GM19395 (cell line): ENCODE measurements around the gene TGFB3.

Experiments
- ATAC-seq: cut with Tn5 transposase; IDR thresholded peaks from one replicate; pipeline ENCODE4 v1.9.1; 2021; ENCODE audit warnings: mild to moderate bottlenecking, moderate library complexity; ENCODE audit not compliant: unreplicated experiment

Gene TGFB3

DNA sequence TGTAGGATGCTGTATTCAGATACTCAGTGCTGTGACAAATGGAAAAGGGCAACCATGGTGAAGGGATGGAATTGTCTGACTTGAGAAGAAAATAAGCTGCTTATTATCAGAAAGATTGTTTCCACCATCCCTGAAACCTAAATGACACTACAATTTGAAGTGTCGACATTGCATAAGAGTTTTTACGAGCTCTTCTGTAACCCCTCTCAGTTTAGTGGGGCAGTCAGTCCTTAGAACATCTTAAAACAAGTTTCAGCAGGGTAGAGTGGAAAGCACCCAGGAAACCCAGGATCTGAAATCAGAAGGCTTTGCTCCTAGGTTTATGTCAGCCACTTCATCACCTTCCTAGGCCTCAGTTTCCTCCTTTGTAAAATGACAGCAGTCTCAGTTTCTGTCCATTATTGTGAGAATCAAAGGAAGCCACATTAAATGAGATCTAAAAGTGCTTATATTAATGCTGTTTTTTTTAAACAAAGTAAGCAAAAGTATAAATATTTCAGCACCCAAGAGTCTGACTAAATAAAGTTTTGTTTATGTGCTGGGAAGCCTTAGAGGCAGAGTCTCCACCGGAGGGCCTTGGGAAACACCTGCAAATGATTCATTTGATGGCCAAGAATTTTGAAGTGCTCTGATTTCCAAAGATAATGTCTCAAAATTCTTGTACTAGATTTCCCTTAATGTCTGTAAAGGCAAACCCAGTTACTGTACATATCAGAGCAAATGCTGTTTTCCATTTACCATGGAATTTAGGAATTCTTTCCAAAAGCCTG lies 5.6 kb upstream of the TGFB3 start:
- no peak for ATAC-seq

DNA sequence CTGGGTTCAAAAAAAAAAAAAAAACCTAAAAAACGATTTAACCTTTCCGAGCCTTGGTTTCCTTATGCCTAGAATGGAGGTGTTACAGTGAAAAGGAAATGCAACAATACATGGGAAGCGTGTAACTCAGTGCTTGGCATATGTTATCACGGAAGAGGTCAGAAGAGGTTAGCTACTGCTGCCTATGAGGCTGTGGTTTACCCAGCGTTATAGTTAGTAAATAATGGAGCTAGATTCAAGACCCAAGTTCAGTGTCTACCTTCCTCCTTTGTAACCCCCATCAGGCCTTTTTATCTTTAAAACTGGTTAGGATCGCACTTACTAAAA lies 4.6 kb upstream of the TGFB3 start:
- no peak for ATAC-seq

DNA sequence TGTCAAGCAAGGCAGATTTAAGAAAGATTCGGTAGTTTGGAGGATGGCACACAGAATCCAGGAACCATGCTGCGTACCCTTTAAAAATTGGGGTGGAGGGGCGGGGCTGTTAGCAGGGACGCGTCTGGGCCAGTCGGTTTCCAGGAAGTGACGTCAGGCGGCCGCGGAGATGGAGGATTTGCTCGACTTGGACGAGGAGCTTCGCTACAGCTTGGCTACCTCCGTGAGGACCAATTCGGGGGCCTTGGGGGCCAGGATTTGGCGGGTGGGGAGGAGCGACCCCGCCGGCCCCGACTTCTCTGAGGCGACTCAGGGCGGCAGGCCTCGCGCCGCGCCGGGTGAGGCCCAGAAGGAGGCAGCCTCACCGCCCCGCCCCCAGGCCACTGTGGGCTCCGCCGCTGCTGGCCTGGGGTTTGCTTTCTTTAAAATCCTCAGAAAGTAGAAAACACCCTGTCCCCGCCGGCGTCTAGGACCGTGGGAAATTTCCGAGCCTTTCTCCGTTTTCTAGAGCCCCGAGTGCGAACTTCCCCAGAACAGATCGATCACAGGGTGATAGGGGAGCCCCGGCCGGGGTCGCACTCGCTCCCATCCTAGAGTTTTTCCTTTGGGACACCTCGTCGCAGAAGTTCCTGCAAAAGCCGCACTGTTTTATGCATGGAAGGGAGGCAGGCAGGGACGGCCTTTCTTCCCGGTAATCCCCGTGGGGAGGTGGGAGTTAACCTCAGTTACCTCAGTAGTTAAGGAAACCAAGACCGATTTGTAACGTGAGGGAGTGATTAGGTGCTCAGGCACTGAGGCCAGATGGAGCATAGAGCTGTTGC lies 4.0 kb upstream of the TGFB3 start, which contains the start of gene IFT43:
Gene IFT43 (plus strand): TSS at position 146 of the 821 bp plus-strand sequence. CDS start 24 bp downstream, at position 170.
- peak; percentile 75 for ATAC-seq

DNA sequence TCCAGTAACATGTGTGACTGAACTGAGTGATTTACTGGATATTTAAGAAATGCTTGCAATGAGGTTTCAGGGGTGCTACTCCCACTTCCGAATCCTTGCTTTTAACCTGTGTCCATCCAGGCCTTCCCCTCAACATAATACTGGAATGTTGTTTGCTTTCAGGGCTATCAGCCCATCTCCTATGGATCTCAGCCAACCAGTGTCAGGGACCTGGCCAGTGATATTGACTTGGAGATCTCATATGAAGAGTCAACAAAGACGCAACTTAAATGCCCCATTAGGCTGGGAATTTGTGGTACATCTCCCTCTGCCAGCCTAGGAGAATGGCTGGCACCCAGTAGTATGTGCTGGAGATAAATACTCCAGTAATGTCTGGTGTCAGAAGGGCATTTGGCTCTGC lies 2.9 kb upstream of the TGFB3 start:
- ATAC-seq = no peak

DNA sequence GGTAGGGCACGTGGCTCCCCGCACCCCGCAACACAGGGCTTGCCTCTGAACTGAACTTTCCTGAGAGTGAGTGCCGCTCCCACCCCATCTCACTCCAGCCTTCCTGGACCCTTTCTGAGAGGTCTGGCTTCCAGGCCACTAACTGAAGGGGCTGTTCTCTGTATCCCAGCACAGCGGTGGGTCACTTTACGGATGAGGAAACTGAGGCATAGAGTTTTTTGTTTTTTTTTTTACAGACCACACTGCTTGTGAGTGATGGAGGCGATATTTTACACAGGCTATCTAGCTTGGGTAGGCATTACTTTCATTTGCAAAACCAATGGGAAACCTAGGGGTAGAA lies 1.2 kb upstream of the TGFB3 start:
- no peak for ATAC-seq

DNA sequence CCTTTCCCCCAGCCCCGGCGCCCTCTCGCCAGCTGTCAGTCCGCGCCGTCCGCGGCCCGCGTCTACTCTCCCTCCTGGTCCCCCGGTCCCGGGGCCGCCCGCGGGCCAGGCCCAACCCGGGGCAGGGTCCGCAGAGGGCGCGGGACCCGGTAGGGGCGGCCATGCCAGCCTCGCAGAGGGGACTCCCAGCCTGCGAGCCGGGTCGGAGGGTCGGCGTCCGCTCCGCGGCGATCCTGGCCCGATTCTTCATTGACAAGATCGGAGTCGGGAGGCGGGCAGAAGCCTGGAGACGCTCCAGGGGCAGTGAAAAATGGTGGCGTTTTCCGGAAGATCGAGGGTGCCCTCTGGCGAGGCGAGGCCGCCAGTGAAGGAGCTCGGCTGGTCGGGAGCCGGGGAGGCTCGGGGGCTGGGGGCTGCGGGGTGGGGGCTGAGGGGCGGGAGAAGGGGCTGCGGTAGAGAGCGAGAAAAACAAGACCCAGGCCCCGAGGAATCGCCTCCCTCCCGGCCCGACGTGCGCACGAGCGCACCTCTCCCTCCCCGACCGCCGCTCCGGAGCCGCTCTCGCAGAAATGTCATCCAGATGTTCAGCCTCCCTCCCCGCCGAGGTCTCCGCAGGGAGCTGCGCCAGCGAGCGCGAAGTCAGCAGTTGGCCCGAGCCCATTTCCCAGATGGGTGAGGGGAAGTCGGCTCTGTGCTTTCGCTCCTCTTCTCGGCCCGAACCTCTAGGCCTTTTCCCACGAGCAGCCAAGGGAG lies 647 bp upstream of the TGFB3 start:
- peak; percentile 58 for ATAC-seq

DNA sequence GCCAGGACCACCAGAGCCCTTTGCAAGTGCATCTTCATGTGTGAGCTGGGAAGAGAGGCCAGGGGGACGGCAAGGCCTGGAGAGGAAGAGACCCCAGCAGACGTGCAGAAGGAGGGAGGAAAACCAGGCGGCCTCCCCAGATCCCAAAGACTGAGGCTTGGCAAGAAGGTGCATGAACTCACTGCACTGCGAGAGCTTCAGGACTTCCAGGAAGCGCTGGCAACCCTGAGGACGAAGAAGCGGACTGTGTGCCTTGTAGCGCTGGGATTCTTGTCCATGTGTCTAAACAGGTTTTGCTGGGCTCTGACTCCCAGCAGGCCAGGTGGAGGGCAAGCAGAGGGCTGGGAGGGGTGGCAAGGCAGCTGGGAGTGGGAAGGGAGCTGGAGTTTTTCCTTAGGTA lies 939 bp downstream of the TGFB3 start:
- no peak for ATAC-seq

DNA sequence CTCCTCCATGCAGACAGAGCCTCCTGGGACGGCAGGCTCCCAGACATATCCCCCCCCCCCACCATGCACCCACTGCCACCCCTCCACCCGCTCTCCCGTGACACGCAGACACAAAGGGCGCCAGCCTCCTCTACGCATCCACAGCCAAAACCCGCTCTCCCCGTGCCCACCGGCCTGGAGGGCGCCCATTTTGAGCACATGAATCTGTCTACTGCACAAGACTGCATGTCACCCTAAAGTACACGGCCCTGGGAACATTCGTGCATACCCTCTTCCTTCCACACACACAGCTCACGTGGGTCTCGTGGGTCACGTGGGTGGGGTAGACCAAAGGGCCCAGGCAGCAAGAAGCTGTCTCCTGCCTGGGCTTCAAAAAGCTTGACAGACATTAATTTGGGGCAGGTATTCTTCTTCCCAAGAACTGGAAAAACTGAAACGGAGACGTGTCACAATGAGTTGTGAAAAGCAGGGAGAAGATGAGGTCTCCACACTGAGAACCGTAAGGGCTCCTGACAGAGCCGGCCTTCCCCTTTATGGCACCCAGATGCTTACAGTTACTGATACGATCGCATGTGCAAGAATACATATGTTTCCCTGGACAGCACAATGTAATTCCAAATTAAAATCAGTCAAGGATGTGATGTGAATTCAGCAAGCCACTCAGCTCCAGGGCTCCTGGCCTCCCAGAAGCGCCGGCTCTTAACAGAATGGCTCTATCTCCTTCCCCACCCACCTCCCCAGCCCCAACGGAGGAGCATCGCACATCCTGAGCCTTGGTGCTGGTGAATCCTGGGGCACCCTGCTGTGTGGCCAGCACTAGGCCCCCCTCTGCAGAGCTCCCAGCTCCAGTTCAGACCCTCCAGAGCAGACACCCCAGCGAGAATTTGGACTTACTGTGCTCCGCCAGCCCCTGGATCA lies 1.9 kb downstream of the TGFB3 start:
- no peak for ATAC-seq

DNA sequence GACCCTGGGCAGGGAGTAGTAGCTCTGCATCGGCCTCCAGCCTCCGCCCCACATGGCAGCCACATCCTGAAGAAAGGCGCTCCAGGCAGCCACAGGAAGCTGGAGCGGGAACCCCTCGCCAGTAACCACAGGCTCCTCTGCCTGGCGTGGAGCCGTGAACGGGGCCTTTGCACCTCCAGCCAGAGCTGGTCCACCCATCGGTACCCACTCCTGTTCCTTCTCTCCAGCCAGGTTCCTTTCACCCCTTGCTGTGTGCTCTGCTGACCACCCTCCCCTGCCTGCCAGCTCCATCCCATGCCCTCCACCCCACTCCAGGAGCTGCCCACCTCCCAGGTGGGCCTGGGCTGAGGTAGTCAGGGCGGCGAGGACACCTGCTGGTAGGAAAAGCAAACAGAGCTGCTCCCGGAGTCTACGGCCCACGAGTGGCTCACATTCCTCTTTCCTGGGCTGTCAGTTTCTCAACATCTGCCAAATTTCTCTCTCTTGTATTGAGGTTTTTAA lies 2.7 kb downstream of the TGFB3 start:
- no peak for ATAC-seq

DNA sequence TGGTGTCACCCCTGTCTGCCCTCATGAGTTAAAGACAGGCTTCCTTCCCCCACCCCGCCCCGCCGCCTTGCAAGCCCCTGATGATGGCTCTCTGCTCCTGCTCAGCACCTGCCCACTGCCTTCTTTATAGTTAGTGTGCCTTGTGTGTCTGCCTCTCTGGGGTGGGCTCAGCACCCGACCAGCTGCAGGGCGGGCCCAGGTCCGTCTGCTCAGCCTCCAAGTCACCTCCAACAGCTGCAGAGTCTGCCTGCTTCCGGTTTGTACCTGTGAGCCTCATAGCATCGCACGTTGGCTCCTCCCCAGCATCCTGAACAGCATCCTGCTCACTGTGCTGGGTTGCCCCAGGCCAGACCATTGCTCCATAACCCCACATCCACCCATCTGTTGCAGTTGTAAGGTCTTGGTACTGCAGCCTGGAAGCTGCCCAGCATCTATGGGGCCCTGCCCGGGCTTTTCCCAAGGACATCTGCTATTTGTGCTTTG lies 3.5 kb downstream of the TGFB3 start:
- no peak for ATAC-seq

DNA sequence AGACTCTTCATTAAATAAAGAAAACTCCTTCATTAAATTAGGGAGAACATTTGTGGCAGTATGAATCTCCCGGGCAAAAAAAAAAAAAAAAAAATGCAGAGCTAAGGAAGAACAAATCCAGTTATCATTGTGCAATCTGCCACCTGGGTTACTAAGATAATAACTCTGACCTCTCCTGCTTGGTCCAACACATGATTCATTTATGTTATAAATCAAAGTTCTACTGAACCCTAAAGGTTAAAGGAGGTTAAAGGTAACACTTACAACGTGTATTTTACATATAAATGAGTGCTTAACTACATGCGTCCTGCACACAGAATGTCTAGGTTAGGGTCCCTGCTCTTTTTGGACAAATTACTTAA lies 4.2 kb downstream of the TGFB3 start:
- no peak for ATAC-seq

DNA sequence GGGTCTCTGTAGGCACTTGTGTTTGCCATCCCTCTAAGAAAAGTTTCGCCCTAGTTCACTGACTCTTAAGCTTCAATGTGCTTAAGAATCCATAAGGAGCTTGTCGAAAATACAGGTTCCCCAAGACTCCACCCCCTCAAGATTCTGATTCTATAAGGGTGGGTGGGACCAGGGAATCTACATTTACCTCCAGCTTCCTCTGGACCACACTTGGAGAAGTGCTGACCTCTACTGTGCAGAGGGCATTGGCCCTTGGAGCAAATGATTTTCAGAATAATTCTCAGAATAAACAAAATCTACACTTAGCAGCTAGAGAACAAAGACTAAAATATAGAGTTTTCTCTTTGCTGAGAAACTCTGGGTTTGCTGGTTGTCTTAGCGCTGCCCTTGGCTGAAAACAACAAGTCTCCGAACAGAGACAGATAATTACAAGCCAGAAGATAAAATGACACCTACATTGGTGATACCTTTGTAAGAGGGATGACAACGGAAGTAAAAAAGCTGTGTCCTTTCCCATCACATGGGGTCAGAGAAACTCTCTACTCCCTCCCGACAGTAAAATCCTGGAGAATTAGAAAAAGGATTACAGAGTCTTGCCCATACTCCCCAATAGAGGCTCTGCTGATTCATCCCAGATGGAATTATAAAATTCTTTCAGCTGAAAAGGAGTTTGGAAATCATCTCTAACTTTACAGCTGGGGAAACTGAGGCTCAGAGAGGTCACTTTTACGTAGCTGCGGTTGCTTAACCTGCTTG lies 4.8 kb downstream of the TGFB3 start:
- no peak for ATAC-seq

DNA sequence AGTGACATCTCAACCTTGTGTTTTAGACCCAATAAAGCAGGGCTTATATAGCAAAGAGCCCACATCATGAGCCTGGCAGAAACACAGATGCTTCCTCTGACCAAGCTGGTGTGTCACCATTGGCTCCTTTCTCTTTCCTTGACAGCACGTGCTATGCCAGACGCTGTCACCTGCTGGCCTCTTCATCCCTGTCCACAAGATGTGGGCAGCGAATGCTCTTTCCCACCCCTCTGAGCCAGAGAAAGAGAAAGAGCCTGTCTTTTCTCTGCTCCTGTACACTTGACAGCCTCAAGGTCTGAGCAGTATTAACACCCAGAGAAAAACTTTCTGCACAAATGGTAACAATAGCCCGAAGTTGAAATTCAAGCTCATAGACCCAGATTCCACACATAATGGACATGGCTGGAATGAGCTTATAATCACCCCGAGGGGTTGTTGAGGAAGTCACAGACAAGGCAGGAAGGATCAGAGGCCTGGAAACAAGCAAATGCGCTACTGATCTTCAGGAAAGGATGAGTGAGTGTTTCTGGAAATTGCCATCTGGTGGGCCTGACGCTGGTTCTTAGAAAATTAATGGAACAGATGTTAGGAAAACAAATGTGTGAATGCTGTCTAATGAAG lies 8.9 kb downstream of the TGFB3 start:
- no peak for ATAC-seq

DNA sequence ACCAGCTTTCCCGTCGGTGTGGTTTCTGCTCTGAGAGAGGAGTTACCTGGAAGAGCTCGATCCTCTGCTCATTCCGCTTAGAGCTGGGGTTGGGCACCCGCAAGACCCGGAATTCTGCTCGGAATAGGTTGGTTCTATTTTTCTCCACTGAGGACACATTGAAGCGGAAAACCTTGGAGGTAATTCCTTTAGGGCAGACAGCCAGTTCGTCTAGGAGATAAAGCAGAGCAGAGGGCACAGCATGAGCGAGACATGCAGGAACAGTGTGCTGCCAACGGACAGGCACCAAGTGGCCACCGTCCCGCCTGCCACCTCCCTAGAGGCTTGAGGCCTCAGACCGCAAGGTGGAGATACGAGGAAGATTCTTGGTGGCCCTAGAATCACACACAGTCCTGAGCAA lies 10.3 kb downstream of the TGFB3 start:
- ATAC-seq = no peak

DNA sequence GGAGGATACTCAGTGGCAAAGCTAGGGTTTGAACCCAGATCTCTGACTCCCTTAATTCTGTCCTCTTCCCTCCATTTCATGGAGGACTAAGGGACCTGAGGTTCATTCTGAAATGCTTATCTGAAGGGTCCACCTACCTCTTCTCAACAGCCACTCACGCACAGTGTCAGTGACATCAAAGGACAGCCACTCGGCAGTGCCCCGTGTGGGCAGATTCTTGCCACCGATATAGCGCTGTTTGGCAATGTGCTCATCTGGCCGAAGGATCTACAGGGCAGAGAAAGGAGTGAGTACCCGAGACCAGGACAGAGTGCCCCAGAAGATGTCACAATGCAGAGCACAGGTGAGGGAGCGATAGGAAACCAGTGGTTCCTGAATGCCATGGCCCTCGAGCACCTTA lies 10.8 kb downstream of the TGFB3 start:
- ATAC-seq = no peak

DNA sequence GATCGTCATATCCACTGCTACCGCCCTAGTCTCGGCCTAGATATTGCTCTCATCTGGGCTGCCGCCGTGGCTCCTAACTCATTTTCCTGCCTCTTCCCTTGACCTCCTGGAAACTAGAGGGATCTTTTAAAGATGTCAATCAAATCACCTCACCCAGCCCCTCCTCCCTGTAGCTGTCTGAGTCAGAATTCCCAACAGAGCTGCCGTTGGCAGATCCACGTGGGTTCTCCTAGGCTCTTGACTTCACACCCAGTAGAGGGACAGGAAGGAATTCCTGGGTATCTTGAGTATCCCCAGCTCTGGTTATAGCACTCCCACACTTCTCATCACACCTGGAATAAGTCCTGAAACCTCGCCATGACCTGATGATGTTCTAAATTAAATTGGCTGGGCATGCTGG lies 11.9 kb downstream of the TGFB3 start:
- ATAC-seq = no peak

DNA sequence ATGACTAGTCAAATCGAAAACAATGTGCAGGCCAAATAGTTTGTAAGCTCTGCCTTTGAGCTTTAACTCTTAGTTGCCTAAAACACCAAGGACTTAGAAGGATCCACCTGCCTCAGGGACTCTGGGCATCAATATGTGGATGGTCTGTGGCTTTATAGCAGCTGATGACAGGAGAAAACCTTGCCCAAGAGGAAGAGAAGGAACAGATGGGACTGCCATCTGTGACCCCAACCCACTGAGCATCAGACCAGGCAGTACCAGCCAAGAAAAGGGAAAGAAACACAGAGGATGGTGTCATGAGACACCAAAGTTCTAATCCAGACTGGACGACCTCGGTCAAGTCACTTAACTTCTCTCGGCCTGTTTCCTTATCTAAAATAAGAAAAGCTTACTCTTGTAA lies 12.7 kb downstream of the TGFB3 start:
- no peak for ATAC-seq

DNA sequence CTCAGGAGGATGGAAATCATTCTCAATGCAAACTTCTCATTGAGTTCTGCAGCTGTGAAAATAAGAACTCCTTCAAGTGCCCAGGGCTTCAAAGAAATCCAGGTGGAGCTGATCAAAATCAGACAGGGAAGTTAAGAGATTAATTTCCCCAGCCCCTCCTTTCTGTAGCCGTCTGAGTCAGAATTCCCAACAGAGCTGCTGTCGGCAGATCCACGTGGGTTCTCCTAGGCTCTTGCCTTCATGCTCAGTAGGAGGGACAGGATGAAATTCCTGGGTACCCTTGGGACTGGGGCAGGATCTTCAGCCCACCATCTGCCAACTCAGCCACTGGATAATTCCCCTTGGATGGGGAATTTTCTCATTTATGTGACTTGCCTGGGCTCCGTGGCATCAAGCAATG lies 13.3 kb downstream of the TGFB3 start:
- ATAC-seq = no peak

DNA sequence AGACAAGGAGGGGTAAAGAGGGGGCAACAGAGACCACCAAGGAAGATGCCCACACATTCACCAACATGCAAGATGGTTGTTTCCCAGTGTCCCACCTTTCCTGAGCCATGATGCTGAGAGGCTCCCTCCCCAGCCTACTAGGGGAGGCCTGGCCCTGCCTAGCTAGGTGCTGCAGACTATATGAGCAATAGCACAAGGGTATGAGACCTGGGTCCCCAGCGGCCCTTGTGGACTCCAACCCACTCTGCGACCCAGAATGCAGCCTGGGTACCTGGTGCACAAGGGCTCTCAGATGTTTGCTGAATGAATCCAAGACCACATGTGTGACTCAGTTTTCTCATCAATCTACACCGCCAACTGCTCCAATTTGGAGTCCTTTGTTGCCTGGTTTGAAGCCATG lies 13.9 kb downstream of the TGFB3 start:
- no peak for ATAC-seq
